PFSK-1 (cell line): ENCODE results near the gene SPEM1.

Experiments
- FOXP2 ChIP-seq: optimal IDR thresholded peaks from 2 replicates; pipeline ENCODE3; 2011; ENCODE audit warnings: borderline replicate concordance, control low read depth, inconsistent platforms; ENCODE audit not compliant: insufficient read depth; ENCODE audit errors: extremely low read length, extremely low read depth
- POLR2AphosphoS5 ChIP-seq: IDR thresholded peaks from 2 replicates; pipeline ENCODE4 v1.6.1; 2012; ENCODE audit warnings: low read depth, mild to moderate bottlenecking, control low read depth, low read length, moderate library complexity
- REST ChIP-seq, 2 experiments: IDR thresholded peaks; 2 replicates each; pipeline versions ENCODE4 v1.6.1 to v1.8.0; 2011 to 2012; ENCODE audit warnings: low read depth in 2 of 2, low read length in 2 of 2, control low read depth in 1 of 2, inconsistent platforms in 1 of 2, mild to moderate bottlenecking in 1 of 2, moderate library complexity in 1 of 2; ENCODE audit not compliant: insufficient read depth in 1 of 2
- SIN3A ChIP-seq: IDR thresholded peaks from 2 replicates; pipeline ENCODE4 v1.6.1; 2012; ENCODE audit warnings: mild to moderate bottlenecking, low read length, moderate library complexity, borderline replicate concordance; ENCODE audit not compliant: insufficient read depth
- TAF1 ChIP-seq: IDR thresholded peaks from 2 replicates; pipeline ENCODE4 v1.6.1; 2012; ENCODE audit warnings: low read length, control low read depth, borderline replicate concordance; ENCODE audit not compliant: insufficient read depth

SPEM1 gene

GRCh38 chr17:7432296-7432695 lies 12.2 kb downstream of the SPEM1 start:
- TF ChIP-seq POLR2AphosphoS5 (no peak), REST (IDR thresholded peaks at IDR 0.05; ENCODE audit: insufficient read depth in 1 of 2, low read depth in 2 of 2, low read length in 2 of 2) (no peak), SIN3A (no peak), FOXP2 (no peak), TAF1 (no peak)

GRCh38 chr17:7435676-7436555 lies 15.8 kb downstream of the SPEM1 start:
- no peak for TF ChIP-seq FOXP2

DNA sequence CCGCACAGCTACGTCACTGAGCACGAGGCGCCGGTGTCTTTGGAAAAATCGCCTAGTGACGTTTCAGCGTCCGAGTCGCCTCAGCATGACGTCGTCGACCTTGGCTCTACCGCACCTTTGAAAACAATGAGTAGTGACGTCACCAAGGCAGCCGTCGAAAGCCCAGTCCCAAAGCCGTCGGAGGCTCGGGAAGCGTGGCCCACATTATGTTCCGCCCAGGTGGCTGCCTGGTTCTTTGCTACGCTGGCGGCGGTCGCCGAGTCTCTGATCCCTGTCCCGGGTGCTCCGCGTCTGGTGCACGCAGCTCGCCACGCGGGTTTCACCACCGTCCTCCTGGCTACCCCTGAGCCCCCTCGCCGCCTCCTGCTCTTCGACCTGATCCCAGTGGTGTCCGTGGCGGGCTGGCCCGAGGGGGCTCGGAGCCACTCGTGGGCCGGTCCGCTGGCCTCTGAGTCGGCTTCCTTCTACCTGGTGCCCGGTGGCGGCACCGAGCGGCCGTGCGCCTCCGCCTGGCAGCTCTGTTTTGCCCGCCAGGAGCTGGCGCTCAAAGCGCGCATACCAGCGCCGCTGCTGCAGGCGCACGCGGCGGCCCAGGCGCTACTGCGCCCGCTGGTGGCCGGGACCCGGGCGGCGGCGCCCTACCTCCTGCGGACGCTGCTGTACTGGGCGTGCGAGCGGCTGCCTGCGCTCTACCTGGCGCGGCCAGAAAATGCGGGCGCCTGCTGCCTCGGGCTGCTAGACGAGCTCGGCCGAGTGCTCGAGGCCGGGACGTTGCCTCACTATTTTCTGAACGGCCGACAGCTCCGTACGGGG lies 16.6 kb downstream of the SPEM1 start:
- TF ChIP-seq SIN3A (no peak), REST (IDR thresholded peaks at IDR 0.05; ENCODE audit: insufficient read depth in 1 of 2, low read depth in 2 of 2, low read length in 2 of 2) (no peak), FOXP2 (no peak), TAF1 (no peak), POLR2AphosphoS5 (no peak)

- TF ChIP-seq TAF1 (no peak), REST (IDR thresholded peaks at IDR 0.05; ENCODE audit: insufficient read depth in 1 of 2, low read depth in 2 of 2, low read length in 2 of 2) (no peak), FOXP2 (no peak), SIN3A (no peak), POLR2AphosphoS5 (no peak)
Measured at GRCh38 chr17:7437369-7437863, 17.3 kb downstream of the SPEM1 start.

DNA sequence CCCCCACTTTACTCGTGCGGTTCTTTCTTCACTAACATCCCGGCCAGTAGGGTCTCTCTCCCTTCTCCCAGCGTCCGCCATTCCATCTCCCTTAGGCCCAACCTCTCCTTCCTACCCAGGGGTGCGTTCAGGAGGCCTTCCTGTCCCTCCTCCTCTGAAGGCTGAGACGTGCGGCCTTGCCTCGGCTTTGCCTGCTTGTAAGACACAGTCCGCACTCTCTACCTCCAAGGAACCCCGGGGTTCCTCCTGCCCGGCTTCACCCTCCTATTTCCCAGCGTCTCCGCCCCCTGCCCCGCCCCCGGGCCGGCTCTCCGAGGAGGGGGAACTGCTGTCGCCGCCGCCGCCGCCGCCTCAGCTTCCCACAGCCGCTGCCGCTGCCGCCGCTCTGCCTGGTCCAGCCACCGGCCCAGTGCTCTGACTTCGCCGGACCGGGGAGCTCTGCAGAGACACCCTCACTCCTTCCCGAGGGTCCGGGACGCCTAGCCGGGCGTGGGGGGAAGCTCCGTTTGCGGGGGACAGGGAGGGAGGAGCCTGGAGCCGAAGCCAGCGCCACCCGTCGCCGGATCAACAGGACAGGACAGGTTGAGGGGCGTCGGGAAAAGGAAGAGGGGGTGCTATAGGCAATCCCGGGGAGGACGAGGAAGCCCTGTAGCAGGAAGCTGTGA lies 18.0 kb downstream of the SPEM1 start:
- TF ChIP-seq POLR2AphosphoS5 (no peak), REST (IDR thresholded peaks at IDR 0.05; ENCODE audit: insufficient read depth in 1 of 2, low read depth in 2 of 2, low read length in 2 of 2) (no peak)
